CD4-positive, alpha-beta T cell treated with Interleukin-21 for 1 hour (primary cell): ENCODE results near the gene CCSER1.
"Not testable (repeated sequence)": the region's sequence is repeated elsewhere in the genome, so short reads cannot be mapped to it uniquely, and the experiment has no call there.

Source experiments
- DNase-seq: peaks from one replicate; pipeline ENCODE4 v3.0.0-alpha.2; 2020

The CCSER1 gene

DNA sequence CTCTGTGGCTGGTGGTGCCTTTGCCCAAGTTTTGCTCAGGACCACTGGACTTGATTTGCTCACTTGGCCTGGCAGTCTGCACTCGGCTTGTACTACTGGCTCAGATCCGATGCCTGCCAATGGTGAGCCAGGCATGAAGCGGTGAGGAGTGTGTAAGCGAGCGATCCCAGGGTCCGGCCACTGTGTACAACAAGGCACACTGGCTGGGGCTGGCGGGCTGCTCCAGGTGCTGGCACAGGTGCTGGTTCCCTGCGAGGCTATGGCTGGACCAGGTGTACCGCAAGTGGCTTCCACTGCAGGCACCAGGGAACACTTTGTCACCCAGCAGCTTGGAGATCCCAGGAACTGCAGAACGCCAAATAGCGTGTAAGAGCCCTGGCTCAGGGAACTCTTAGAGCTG lies 329.7 kb downstream of the CCSER1 start:
- no peak for DNase-seq

DNA sequence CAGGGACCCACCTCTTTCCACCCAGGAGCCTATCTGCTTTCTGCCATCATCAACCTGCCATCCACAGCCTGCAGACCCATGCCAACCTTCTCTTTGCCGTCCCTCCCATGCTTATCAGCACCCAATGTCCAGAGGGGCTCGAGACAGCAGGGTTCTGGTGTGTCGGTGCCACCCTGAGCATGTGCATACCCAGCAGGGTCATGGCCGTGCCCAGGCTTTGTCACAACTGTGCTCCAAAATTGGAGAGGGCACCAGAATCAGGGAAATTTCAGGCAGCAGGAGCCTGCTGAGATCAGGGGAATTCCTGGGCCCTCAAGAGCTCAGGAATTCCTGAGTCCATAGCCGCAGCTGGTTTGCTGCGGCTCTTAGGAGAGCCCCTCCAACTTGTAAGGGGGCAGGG lies 330.6 kb downstream of the CCSER1 start:
- DNase-seq = no peak

DNA sequence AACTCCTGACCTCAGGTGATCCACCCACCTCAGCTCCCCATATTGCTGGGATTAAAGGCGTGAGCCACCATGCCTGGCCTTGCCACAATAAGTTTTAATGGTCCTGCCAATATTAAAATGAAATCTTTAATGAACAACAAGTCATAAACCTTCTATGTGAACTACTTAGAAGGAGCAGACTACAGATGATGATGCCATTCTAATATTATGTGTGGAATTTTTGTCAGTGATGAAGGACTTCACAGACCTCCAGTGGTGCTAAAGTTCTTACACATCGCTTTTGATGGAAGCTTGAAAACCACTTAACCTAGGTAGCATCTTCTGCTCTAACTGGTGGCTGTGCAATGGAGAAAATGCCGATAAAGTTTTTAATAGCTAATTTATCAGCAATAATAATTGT lies 331.4 kb downstream of the CCSER1 start:
- DNase-seq = no peak

DNA sequence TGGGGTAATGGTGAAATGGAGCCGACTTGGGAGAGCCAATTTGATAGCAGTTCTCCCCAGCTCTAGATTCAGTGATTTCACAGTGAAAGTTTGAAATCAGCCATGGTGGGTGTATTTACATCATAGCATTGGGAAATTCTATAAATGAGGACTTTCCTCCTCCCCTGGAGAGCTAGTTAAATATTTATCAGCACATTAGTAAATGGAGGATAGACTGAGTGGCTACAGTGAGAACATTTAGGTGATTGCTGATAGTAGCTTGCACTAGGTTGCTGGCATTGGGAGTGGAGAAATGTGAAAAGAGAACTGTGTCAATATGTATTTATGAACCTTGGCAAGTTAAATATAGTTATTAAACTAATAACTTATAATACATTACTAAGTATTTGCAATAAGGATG lies 347.3 kb downstream of the CCSER1 start:
- DNase-seq = no peak

DNA sequence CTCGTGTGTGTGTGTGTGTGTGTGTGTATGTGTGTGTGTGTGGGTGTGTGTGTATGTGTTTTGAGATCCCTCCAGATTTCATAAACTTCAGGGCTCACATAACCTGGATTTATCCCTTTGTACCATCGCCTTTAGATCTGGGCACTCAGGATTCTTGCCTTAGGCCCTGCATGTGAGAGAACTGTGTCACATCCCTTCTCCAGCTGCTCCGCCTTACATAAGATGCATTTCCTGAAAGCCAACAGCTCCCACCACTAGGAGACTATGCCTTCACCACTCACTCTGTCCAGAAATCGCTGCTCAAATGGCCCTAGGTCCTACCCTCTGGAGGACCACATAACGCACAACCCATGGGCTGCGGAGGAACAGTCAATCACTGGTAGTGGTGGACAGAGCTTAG lies 348.8 kb downstream of the CCSER1 start:
- no peak for DNase-seq

DNA sequence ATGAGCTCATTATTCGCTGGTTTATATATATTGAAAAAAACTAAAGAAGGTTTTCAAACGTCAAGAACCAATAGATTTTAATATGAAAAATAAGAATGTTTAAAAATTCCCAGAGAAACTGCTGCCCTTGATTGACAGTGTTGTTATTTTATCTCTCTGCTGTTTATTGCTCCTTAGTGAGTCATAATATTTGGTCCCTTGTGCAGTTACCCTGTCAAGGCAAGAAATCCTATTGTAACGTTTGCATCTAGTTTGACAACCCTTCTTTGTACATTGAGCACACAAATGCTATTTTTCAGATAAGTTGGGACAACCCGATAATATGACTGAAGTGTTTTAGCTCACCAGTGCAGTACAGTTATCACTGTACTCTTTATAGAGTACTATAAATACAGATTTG lies 349.4 kb downstream of the CCSER1 start:
- no peak for DNase-seq

DNA sequence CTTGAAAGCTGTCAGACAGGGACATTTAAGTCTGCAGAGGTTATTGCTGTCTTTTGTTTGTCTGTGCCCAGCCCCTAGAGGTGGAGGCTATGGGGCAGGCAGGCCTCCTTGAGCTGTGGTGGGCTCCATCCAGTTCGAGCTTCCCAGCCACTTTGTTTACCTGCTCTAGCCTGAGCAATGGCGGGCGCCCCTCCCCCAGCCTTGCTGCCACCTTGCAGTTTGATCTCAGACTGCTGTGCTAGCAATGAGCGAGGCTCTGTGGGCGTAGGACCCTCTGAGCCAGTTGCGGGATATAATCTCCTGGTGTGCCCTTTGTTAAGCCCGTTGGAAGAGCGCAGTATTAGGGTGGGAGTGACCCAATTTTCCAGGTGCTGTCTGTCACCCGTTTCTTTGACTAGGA lies 357.7 kb downstream of the CCSER1 start:
- DNase-seq = not testable (repeated sequence)

DNA sequence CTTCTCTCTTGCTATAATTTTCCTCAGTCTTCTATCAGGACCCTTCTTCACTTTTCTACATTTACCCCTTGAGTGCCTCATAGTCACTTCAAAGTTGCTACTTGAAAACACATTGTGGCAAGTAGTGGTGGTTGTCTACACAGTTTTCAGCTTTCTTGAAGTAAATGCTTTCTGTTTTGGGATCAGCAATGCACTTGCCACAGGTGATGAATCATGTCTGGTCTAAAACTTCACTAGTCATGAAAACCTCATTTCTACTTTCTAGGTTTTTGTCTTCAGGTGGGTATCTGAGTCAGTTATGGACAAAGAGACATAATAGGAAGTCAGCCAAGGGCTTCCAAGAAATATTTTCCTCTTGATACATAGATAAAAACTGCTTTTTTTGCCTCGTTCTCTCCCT lies 359.2 kb downstream of the CCSER1 start:
- DNase-seq = no peak

DNA sequence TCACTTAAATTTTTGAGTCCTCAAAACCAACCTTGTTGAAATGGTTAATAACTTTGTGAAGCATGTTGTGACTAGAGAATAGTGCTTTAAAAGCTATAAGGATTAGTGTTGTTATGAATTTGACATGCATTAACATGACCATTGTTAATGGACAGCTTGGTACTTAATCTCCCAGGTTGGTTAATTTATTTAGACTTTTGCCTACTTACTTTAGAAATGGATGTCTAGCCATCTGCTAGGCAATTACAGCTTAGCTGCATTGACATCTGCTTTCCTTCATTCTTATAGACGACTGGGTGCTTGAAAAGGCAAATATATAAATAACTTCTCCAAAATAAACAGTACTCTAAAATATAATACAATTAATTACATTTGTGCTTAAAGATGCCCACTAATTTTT lies 368.0 kb downstream of the CCSER1 start:
- DNase-seq = no peak

DNA sequence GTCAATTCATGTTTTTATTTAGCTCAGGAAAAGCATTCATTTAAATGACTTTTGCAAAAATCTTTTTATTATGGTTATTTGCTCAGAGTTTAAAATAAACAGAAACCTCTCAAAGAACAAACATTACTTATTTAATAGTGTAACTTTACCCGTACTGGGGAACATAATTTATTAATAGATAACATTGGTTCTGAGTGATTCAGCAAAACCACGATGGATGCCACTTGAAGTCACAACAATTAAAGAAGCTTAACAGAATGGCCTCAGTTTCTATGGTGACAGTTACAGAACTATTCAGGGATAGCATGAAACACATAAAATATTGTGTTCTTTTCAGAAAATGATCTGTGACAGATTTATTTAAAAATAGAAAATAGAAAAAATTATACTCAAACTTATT lies 368.7 kb downstream of the CCSER1 start:
- no peak for DNase-seq

DNA sequence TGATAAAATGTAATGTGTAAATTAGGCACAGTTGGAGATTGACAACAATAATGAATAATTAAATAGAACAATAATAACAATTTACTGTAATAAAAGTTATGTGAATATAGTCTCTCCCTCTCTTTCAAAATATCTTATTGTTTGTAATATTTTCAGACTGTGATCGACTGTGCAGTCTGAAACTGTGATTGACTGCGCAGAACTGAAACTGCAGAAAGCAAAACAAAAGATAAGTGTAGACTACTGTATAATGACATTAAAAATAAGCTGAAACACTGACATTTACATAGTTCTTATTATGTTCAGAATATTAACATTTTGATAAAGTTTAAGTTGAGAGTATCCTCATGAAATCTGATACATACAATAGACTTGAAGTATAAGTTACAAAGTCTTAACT lies 371.0 kb downstream of the CCSER1 start:
- DNase-seq = no peak

DNA sequence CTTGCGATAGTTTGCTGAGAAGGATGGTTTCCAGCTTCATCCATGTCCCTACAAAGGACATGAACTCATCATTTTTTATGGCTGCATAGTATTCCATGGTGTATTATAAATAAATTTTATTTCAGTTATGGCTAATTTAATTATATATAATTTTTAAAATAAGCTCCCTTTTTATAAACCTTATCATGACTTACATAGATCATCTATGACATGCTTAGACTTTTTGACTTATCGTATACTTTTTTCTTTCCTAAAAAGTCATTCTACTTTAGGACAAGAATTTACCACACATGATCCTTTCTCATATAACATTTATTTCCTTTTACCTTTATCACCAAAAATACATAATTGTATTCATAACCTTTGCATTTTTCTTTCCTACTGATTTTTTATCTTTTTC lies 376.5 kb downstream of the CCSER1 start:
- DNase-seq = no peak

DNA sequence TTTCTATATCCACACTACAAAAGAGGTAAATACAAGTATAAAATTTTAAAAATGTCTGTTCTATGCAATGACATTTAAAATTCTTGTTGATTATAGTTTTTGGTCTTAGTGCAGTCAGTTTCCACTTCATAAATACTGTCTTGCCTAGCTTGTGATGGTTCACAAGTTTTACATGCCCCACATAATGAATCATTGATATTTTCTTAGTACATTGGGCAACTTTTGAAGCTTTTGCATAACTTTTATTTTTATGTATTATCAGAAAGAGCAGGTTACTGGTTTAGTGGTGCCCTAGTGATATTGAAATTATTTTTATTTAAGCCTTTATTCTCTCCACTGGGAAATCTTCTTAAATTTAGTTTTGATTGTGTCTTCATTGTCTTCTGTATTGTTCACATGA lies 388.0 kb downstream of the CCSER1 start:
- no peak for DNase-seq

DNA sequence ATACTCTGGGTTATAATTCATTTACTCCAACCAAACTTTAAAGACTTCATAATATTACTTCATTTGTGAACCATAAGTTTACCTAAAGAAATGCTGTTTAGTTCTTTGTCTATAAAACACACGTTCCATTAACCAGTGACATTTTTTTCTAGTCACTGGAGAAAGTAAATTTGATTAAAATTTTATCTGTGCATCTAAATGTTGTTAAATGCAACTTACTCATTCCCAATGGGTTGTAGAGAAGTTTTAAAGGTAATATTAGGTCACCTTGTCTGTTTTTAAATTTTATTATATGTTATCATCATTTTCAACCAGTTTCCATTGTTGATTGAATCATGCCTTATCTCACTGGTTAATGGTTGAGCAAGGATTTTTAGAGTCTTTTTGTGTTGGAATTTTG lies 401.4 kb downstream of the CCSER1 start:
- DNase-seq = no peak

DNA sequence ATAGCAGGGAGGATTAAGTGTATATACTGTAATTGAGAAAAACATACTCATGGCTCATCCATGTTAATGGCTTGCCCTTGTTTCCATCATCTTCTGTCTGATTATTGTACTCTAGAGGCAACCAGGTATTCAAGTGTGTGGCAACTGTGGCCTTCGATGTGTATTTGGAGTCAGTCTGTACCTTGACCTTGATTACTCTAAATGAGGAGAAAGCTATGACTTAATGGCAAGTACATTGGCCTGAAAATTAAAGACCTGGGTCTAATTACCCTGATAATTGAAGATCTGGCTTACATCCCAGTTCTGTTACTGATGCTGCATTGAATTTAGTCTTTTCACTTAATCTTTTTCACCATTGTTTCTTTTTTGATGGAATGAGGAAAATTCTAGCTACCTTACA lies 409.2 kb downstream of the CCSER1 start:
- DNase-seq = no peak

DNA sequence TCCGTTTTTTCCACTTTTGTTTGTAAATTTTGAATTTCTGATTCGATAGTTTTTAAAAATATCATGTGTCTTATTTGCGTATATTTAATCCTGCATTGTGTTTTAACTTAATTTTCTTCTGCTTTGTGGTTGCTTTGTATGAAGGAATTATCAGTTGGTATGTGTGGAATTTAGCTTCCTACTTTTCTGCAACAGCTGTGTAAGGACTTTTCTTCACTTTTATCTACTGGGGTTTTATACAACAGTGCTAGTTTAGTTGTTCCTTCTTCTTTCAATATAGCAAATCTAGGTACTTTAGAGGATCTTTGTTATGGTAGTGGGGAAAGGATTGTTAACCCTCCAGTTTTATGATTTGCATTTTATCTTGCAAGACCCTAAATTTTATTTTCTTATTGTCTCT lies 410.3 kb downstream of the CCSER1 start:
- DNase-seq = no peak

DNA sequence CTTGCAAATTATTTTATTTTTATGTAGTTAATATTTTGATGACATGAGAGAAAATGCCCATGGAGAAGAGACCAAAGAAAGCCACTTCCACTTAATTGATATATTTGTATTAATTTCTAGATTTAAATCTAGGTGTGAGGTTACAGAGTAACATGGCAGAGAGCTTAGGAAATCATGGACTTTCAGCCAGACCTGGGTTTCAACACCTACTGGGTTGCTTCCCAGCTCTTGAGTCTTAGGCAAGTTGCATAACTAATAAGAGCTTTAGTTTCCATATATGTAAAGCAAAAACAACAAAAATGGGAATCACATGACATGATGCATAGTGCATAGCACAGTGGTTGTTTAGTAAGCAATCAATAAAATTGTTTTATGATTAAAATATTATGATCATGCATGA lies 413.3 kb downstream of the CCSER1 start:
- DNase-seq = no peak

DNA sequence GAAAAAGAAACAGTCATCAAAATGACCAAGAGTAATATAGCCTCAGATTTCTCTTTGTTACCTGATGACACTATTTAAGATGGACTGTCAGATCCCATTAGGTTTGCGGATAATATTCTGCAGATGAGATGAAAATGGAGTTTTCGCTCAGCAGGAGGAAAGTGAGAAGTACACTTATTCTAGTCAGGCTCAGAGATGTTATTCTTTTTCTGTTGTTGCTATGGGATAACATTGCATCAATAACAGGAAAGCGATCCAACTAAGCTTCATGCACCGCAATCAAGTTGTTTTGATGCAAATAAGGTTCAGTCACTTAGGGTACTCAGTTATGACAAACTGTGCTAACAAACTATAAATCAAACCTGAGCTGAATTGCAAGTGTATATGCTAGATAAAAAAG lies 415.0 kb downstream of the CCSER1 start:
- no peak for DNase-seq

DNA sequence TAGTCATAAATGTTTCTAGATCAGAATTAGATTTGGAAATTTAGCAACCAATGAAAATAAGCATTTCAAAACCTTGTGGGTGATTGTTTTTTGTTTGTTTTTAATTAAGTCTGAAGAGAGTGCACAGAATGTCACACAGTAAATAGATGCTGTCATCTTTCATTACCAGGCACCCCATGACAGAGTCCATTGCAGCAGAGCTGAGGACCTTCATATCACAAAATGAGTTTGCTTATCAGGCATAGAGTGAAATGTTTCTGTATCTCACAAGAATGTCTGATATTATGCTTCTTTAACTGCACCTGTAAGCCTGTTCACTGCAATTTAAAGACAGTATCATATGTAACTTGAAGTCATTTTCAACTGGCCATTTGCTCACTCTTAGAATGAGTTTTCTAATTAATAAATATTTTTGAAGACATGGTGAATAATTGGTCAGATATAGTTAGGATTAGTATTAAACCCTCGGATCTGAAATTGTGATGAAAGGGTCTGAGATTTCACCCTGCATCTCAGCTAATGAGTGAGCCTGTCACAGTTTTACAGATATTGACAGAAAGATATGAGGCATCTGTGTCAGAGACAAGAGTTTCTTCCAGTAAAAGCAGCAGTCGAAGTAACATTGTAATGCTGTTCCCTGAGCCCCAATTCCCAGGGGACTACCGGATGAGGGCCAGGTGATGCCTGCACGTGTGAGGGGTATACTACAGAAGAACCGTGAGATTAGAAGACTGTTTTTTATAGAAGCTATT lies 416.4 kb downstream of the CCSER1 start:
- no peak for DNase-seq

DNA sequence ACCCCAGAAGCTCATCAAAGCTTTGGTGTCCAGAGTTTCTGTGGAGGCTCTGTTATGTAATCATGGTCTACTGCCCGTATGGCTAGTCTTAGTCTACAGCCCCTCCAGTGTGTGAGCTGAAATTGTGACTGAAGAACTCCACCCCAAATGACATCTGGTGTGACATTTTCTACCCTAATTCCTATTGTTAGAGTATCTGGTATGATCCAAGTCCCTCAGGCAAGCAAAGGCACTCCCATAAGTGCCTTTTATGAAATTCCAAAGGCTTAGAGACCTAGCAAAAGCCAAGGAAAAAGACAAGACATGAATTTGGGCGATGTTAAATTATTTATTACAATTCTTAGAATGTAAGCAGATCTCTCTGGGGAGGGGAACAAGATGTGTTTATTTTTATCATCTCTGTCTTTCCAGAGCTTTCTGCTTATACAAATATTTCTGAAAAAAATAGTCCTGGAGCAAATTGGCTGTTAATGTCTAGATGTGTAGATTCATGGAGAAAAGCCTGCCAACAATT lies 417.4 kb downstream of the CCSER1 start:
- DNase-seq = no peak

DNA sequence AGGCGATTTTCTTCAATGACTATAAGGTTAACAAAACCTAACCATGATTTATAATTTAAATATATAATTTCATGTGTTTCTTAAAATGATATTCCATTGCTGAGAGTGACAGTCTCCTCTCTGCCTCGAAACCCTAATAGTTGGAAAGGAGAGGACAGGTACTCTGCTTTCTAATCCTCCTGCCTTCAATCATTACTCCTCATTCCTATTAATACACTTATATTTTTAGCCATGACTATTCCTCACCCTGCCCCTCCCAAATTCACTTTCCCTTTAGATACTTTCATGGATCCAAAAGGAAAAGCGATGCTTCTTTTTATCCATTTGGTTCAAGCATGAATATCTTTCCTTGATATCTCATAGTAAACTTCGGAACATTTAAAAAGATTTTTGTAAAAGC lies 418.2 kb downstream of the CCSER1 start:
- DNase-seq = no peak

DNA sequence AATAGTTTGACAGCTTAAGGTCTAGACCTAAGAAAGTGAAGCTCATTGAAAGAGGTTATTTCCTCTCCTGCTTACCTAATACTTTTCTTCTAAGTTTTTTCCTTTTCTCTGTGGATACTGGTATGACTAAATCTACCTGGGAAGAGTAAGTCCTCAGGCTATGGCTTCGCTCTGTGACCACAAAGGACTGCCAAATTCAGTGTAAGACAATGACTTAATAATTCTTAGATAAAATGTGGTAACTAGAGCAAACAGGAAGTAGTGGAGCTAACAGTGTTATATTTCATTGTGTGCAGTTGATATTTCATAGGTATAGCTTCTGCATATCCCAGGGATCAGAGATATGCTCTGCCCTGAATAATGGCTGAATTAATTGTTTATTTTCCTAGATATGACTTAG lies 418.9 kb downstream of the CCSER1 start:
- DNase-seq = no peak

DNA sequence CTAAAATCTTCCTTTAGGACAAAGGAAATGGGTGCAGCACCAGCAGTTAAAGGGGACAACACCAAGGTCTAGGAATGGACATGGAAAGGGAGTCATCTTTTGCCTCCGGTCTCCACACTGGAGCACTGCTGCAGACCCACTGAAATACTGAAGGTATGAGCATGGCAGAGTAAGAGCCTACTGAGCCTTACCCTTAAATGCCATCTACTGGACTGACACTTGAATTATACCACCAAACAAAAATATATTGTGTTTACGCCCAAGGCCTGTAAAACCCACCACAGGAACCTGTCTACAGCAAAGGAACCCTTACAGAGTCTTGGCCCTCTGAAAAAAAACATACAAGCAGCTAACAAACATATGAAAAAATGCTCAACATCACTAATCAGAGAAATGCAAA lies 443.4 kb downstream of the CCSER1 start:
- DNase-seq = no peak

DNA sequence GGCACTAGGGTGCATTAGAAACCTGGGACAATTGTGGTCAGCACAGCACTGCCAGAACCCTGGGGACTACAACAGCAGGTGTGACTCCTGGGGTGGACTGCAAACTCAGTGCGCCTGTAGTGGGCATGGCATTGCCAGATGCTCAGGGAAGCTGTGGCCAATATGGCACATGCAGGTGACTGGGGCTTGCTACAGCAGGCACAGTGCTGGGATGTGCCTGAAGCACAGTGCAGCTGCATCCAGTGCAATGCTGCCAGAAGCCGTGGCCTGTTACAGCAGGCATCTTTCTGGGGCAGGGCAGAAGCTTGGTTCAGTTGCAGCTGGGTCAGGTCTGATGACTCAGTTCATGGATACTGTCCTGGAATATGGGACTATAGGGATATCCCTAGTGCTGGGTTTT lies 445.8 kb downstream of the CCSER1 start:
- DNase-seq = no peak

DNA sequence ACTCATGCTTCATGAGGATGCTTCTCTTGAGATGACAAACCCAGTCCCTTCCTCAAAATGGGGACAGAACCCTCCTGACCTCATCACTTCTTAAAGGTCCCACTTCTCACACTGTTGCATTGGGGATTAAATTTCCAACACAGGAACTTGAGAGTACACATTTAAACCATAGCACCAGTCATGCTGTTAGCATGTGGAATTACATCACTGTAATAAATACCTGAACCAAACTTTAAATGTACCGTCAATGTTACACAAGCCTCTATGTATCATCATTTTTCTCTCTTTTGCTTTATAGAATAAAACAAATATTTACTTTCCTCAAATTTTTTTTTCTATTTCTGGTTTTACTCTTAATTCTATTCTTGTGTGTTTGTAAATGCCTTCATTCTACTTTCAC lies 448.2 kb downstream of the CCSER1 start:
- DNase-seq = no peak
